GM12872 (cell line): ENCODE measurements around the gene RNF222.

Source experiments
- TF ChIP-seq, protein P1 (sequence below): IDR thresholded peaks from 3 replicates; pipeline ENCODE4 v1.5.1; 2011; ENCODE audit warnings: low read depth, mild to moderate bottlenecking, low read length, moderate library complexity; ENCODE audit not compliant: insufficient read depth

The RNF222 gene

DNA sequence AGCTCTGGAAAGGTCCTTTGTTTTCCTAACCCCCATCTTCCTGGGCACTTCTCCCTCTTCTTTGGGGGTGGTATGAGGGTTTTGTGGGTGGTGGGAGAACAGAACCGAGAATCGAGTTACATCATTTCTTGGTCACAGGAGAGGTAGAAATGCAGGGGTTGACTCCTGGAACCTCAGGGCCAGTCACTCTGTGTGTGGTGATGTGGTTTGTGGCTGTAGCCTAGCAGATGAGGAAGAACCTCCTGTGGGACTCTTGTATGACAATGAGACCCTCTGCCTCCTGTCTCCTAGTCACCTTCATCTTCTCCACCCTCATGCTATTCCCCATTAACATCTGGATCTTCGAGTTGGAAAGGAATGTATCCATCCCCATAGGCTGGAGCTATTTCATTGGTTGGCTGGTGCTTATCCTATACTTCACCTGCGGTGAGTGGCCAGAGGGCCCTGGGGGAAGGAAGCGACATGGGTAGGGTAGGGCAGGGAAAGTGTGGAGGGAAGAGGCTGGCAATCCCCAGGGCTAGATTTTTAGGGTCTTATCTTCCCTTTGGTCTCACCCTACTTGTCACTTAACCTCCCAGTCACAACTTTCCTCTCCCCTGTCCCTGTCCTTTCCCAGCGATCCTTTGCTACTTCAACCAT, 52.5 kb downstream of the RNF222 start:
- TF ChIP-seq, protein P1, sequence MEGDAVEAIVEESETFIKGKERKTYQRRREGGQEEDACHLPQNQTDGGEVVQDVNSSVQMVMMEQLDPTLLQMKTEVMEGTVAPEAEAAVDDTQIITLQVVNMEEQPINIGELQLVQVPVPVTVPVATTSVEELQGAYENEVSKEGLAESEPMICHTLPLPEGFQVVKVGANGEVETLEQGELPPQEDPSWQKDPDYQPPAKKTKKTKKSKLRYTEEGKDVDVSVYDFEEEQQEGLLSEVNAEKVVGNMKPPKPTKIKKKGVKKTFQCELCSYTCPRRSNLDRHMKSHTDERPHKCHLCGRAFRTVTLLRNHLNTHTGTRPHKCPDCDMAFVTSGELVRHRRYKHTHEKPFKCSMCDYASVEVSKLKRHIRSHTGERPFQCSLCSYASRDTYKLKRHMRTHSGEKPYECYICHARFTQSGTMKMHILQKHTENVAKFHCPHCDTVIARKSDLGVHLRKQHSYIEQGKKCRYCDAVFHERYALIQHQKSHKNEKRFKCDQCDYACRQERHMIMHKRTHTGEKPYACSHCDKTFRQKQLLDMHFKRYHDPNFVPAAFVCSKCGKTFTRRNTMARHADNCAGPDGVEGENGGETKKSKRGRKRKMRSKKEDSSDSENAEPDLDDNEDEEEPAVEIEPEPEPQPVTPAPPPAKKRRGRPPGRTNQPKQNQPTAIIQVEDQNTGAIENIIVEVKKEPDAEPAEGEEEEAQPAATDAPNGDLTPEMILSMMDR, result no peak

DNA sequence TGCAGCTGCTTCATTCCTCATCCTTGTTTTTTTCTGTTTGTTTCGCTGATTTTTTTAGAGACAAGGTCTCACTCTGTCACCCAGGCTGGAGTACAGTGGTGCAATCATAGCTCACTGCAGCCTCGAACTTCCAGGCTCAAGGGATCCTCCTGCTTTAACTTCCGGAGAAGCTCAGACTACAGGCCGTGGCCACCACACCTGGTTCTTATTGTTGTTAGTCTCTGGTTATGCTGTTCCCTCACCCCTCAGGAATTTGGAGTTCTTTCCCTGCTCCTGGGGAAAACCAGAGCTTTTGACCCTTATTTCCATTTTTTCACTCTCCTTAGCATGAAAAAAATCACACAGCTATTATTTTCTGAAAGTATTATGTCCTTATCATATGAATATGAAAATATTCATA, 56.2 kb downstream of the RNF222 start:
- TF ChIP-seq, protein P1, result no peak
